PC-9 (cell line): Measurements from ENCODE around the gene PPP4R1.

Experiments used
- EZH2 ChIP-seq: fragments of 200-600 bp; sonication (generic); IDR thresholded peaks from 2 replicates; pipeline ENCODE4 v1.8.0; 2017; ENCODE audit warnings: antibody characterized with exemption, low read depth
- TF ChIP-seq, protein P1 (sequence below): fragments of 200-600 bp; sonication (generic); conservative IDR thresholded peaks from 2 replicates; pipeline ENCODE4 v1.6.1; 2017; ENCODE audit warnings: mixed run types, antibody characterized with exemption, mild to moderate bottlenecking, moderate library complexity

DNA sequence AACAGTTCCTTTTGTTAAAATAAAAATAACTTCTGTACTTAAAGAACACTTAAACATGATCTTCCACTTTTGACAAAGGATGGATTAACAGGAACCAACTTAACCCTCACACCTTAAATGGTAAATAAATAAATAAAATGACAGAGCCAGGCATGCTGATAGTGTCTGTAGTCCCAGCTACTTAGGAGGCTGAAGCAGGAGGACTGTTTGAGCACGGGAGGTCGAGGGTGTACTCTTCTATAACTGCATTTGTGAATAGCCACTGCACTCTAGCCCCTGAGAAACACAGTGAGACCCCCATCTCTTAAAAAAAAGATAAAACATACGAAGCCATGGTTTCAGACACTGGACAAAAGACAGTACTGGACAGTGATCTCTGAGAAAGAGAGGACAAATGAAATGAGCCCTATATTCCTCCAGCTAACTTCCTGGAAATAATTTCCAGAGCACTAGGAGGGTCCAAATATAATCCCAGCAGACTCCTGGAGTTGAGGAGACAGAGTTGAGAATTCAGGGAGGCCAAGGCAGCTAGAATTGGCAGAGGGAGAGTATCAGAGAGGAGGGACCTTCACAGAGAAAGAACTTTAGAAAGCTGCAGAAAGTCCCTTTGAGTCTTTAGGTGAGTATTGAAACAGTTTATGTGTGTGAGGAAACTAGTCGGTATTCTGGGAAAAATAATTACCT lies 17.4 kb downstream of the PPP4R1 start:
- TF ChIP-seq EZH2, result no peak
- TF ChIP-seq, protein P1, sequence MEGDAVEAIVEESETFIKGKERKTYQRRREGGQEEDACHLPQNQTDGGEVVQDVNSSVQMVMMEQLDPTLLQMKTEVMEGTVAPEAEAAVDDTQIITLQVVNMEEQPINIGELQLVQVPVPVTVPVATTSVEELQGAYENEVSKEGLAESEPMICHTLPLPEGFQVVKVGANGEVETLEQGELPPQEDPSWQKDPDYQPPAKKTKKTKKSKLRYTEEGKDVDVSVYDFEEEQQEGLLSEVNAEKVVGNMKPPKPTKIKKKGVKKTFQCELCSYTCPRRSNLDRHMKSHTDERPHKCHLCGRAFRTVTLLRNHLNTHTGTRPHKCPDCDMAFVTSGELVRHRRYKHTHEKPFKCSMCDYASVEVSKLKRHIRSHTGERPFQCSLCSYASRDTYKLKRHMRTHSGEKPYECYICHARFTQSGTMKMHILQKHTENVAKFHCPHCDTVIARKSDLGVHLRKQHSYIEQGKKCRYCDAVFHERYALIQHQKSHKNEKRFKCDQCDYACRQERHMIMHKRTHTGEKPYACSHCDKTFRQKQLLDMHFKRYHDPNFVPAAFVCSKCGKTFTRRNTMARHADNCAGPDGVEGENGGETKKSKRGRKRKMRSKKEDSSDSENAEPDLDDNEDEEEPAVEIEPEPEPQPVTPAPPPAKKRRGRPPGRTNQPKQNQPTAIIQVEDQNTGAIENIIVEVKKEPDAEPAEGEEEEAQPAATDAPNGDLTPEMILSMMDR, result no peak
